GM12891 (cell line): Measurements from ENCODE around the gene ELMO1.
"Not testable (repeated sequence)": the region's sequence is repeated elsewhere in the genome, so short reads cannot be mapped to it uniquely, and the experiment has no call there.

ENCODE experiments used
- PAX5 ChIP-seq: IDR thresholded peaks from 2 replicates; pipeline ENCODE4 v1.6.1; 2011; ENCODE audit warnings: low read length, moderate library complexity, mild to moderate bottlenecking; ENCODE audit not compliant: insufficient read depth, severe bottlenecking
- POLR2A ChIP-seq: IDR thresholded peaks from 2 replicates; pipeline ENCODE4 v1.6.1; 2011; ENCODE audit warnings: low read depth, low read length, control low read depth
- POLR2AphosphoS5 ChIP-seq: IDR thresholded peaks from 2 replicates; pipeline ENCODE4 v1.6.1; 2011; ENCODE audit warnings: low read depth, low read length, control low read depth
- POU2F2 ChIP-seq: IDR thresholded peaks from 2 replicates; pipeline ENCODE4 v1.6.1; 2011; ENCODE audit warnings: low read depth, mild to moderate bottlenecking, control low read depth, low read length, moderate library complexity
- SPI1 ChIP-seq: IDR thresholded peaks from 2 replicates; pipeline ENCODE4 v1.6.1; 2011; ENCODE audit warnings: low read depth, low read length, control low read depth
- TAF1 ChIP-seq: IDR thresholded peaks from 2 replicates; pipeline ENCODE4 v1.6.1; 2011; ENCODE audit warnings: low read depth, low read length, control low read depth

DNA sequence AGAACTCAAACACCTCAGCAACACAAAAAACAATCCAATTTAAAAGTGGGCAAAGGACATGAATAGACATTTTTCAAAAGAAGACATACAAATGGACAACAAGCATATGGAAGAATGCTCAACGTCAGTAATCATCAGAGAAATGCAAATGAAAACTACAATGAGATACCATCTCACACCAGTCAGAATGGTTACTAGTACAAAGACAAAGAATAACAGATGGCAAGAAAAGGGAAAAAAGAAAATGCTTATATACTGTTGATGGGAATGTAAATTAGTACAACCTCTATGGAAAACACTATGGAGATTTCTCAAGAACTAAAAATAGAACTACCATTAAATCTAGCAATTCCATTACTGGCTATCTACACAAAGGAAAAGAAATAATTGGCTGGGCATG is 314.8 kb downstream of the ELMO1 start:
- TF ChIP-seq POLR2AphosphoS5, POLR2A, TAF1, POU2F2, SPI1, PAX5: not testable (repeated sequence)
